ENCODE data around the gene PPM1A. TPM values are rescaled to one million over a fixed set of nuclear protein-coding genes. Genes with fewer than 3 reads are reported as not detected.

PPM1A gene
- total RNA-seq, 4 donors from 2014 or later = 41.9 to 65.8 (median 44.5) TPM

GRCh38 chr14:60242429-60242828 lies 6.6 kb upstream of the PPM1A start:
- 66% methylated on average over 2 of the region's 2 CpGs for WGBS, 2 donors
- no peak for DNase-seq
- no peaks in the 10 kb centered on the region for H3K4me1 ChIP-seq
- H3K27me3 ChIP-seq = no peaks in the 10 kb centered on the region
- no peak overlapping the region for H3K27ac ChIP-seq
- no peaks in the 10 kb centered on the region for H3K36me3 ChIP-seq
- TF ChIP-seq, protein P1, sequence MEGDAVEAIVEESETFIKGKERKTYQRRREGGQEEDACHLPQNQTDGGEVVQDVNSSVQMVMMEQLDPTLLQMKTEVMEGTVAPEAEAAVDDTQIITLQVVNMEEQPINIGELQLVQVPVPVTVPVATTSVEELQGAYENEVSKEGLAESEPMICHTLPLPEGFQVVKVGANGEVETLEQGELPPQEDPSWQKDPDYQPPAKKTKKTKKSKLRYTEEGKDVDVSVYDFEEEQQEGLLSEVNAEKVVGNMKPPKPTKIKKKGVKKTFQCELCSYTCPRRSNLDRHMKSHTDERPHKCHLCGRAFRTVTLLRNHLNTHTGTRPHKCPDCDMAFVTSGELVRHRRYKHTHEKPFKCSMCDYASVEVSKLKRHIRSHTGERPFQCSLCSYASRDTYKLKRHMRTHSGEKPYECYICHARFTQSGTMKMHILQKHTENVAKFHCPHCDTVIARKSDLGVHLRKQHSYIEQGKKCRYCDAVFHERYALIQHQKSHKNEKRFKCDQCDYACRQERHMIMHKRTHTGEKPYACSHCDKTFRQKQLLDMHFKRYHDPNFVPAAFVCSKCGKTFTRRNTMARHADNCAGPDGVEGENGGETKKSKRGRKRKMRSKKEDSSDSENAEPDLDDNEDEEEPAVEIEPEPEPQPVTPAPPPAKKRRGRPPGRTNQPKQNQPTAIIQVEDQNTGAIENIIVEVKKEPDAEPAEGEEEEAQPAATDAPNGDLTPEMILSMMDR (IDR thresholded peaks at IDR 0.05) = no peak
- TF ChIP-seq POLR2A (IDR thresholded peaks at IDR 0.05) = no peak
- no peaks in the 10 kb centered on the region for H3K9me3 ChIP-seq
- intact Hi-C loops (cut with DNase I) = loop anchor here (10.0 kb wide), 1 partner anchor 148 kb away; the partner anchor contains the start of gene PCNX4
- no peak overlapping the region for H3K4me3 ChIP-seq (replicated peaks in 1 of 3)

DNA sequence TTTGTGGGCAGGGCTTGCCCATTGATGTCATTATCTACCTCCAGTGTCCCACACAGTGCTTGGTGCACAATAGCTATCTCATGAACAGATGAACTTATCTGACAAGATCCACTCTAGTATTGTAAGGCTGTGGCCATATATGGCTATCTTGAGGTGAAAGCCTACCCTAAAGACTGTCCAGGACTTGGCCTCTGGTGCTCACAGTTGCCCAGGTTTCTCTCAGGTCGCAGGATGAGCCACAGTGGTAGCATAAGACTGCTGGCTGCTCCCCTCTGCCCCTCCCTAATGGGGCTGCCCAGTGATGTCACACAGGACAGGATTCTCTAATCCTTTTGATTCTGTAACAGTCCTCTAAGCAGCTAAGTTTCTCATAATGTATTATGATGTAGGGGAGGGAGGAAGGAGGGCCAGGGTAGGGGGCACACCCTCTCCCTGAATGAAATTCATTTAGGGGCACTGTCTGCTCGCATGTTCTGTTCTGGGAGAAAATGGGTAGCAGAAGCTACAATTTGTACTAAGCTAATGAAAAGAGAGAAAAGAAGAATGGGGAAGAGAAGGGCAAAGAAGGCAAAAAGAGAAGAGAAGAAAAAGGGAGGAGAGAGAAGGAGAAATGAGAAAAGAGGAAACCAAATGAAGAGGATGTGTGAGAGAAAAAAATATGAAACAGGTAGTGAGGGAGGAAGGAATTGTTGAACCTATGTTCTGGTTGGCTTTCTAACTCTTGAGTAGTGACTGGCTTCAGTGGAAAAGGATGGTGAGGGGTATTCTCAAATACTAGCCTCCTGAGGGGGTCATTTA lies 3.4 kb upstream of the PPM1A start:
- DNase-seq = no peak
- no peak for TF ChIP-seq POLR2A (IDR thresholded peaks at IDR 0.05)
- TF ChIP-seq, protein P1 (IDR thresholded peaks at IDR 0.05) = no peak
- Histone ChIP-seq H3K4me1 (peaks cover under 1 to 2% of the 10 kb centered on the region in 2 donors), H3K27me3 (no peaks in the 10 kb centered on the region), H3K4me3 (replicated peaks in 1 of 3) (no peak overlapping the region), H3K27ac (no peak overlapping the region), H3K9me3 (no peaks in the 10 kb centered on the region), H3K36me3 (no peaks in the 10 kb centered on the region)
- 59 to 67% methylated on average over 2 of the region's 2 CpGs for WGBS, 2 donors
- intact Hi-C loops (cut with DNase I) = loop anchor here (10.0 kb wide), 1 partner anchor 151 kb away; the partner anchor contains the start of gene PCNX4

- Histone ChIP-seq H3K27ac (peak overlapping the region; percentile 99 to 100 (median 100)), H3K4me1 (peaks cover 26 to 28% of the 10 kb centered on the region in 2 donors), H3K27me3 (no peaks in the 10 kb centered on the region), H3K36me3 (no peaks in the 10 kb centered on the region), H3K9me3 (no peaks in the 10 kb centered on the region), H3K4me3 (replicated peaks in 1 of 3) (peak overlapping the region; percentile 62 to 67 (median 63))
- intact Hi-C loops (cut with DNase I) = loop anchor here (10.0 kb wide), 1 partner anchor 153 kb away; the partner anchor contains the start of gene PCNX4
- WGBS, 2 donors = 0% methylated on average over 18 to 27 of the region's 27 CpGs
- TF ChIP-seq, protein P1 (IDR thresholded peaks at IDR 0.05) = no peak
- peak in 1 of 2 donors; percentile 86 for TF ChIP-seq POLR2A (IDR thresholded peaks at IDR 0.05)
- DNase-seq = peak; percentile 93 to 94
Observed at GRCh38 chr14:60247994-60248696, 876 bp upstream of the PPM1A start.

- intact Hi-C loops (cut with DNase I) = loop anchor here (10.0 kb wide), 1 partner anchor 155 kb away; the partner anchor contains the start of gene PCNX4
- Histone ChIP-seq H3K36me3 (no peaks in the 10 kb centered on the region), H3K27me3 (no peaks in the 10 kb centered on the region), H3K4me1 (peaks cover 37 to 38% of the 10 kb centered on the region in 2 donors), H3K4me3 (replicated peaks in 1 of 3) (peak overlapping the region; percentile 5 to 86 (median 43)), H3K27ac (peak overlapping the region; percentile 91 to 100 (median 96)), H3K9me3 (no peaks in the 10 kb centered on the region)
- TF ChIP-seq, protein P1 (IDR thresholded peaks at IDR 0.05) = no peak
- TF ChIP-seq POLR2A (IDR thresholded peaks at IDR 0.05) = no peak
- 0% methylated on average over 22 to 27 of the region's 107 CpGs for WGBS, 2 donors
- DNase-seq = peak; percentile 68 to 69
Observed at GRCh38 chr14:60249321-60250256, 568 bp downstream of the PPM1A start.
